H9 (cell line): ENCODE measurements around the gene WDFY3. TPM values are rescaled to one million over a fixed set of nuclear protein-coding genes. Genes with fewer than 3 reads are reported as not detected.

Experiments
- DNase-seq: peaks from one replicate; pipeline ENCODE4 v3.0.0-alpha.2; 2017
- H2AFZ ChIP-seq: one replicate; pipeline ENCODE4 v1.6.1; 2013; ENCODE audit warnings: mild to moderate bottlenecking, low read length, control low read depth, moderate library complexity
- H2AK5ac ChIP-seq: 2 replicates; pipeline ENCODE4 v1.6.1; 2013; ENCODE audit warnings: low read length, control low read depth, mixed read lengths; ENCODE audit not compliant: insufficient read length
- H2BK120ac ChIP-seq: one replicate; pipeline ENCODE4 v1.6.1; 2013; ENCODE audit warnings: low read depth, mild to moderate bottlenecking, low read length, control low read depth, inconsistent platforms; ENCODE audit not compliant: poor library complexity, severe bottlenecking
- H2BK12ac ChIP-seq: 2 replicates; pipeline ENCODE4 v1.6.1; 2013; ENCODE audit warnings: low read length, control low read depth, mixed read lengths, low read depth; ENCODE audit not compliant: insufficient read length
- H2BK15ac ChIP-seq: 2 replicates; pipeline ENCODE4 v1.6.1; 2013; ENCODE audit warnings: low read depth, low read length, control low read depth
- H2BK20ac ChIP-seq: one replicate; pipeline ENCODE4 v1.6.1; 2013; ENCODE audit warnings: low read depth, mild to moderate bottlenecking, low read length, control low read depth, inconsistent platforms; ENCODE audit not compliant: poor library complexity, severe bottlenecking
- H2BK5ac ChIP-seq: 2 replicates; pipeline ENCODE4 v1.6.1; 2013; ENCODE audit warnings: low read length, control low read depth, mixed read lengths; ENCODE audit not compliant: insufficient read length
- H3K14ac ChIP-seq: 2 replicates; pipeline ENCODE4 v1.6.1; 2013; ENCODE audit warnings: low read length, control low read depth; ENCODE audit not compliant: insufficient read depth
- H3K18ac ChIP-seq: 2 replicates; pipeline ENCODE4 v1.6.1; 2013; ENCODE audit warnings: low read depth, mild to moderate bottlenecking, mixed read lengths, low read length, control low read depth; ENCODE audit not compliant: insufficient read length
- H3K23ac ChIP-seq: 2 replicates; pipeline ENCODE4 v1.6.1; 2013; ENCODE audit warnings: low read length, control low read depth, mixed read lengths, low read depth; ENCODE audit not compliant: insufficient read length
- H3K23me2 ChIP-seq: 2 replicates; pipeline ENCODE4 v1.6.1; 2013; ENCODE audit warnings: low read depth, mild to moderate bottlenecking, mixed read lengths, low read length, control low read depth; ENCODE audit not compliant: insufficient read length, poor library complexity, severe bottlenecking
- H3K27ac ChIP-seq: 2 replicates; pipeline ENCODE4 v1.5.1; 2013; ENCODE audit warnings: low read length, control low read depth, mixed read lengths, low read depth; ENCODE audit not compliant: insufficient read length
- H3K27me3 ChIP-seq: 2 replicates; pipeline ENCODE4 v1.6.1; 2013; ENCODE audit warnings: low read length, control low read depth, inconsistent platforms; ENCODE audit not compliant: insufficient read depth
- H3K4ac ChIP-seq: 2 replicates; pipeline ENCODE4 v1.6.1; 2013; ENCODE audit warnings: low read depth, mild to moderate bottlenecking, control low read depth, inconsistent platforms, low read length, moderate library complexity
- H3K4me1 ChIP-seq: 2 replicates; pipeline ENCODE4 v1.6.1; 2013; ENCODE audit warnings: low read length, control low read depth, inconsistent platforms; ENCODE audit not compliant: insufficient read depth
- H3K4me2 ChIP-seq: 2 replicates; pipeline ENCODE4 v1.6.1; 2013; ENCODE audit warnings: low read length, control low read depth, mixed read lengths; ENCODE audit not compliant: insufficient read length, insufficient read depth
- H3K56ac ChIP-seq: 2 replicates; pipeline ENCODE4 v1.6.1; 2013; ENCODE audit warnings: low read depth, mild to moderate bottlenecking, mixed read lengths, low read length, control low read depth; ENCODE audit not compliant: insufficient read length
- H3K79me1 ChIP-seq: 2 replicates; pipeline ENCODE4 v1.6.1; 2013; ENCODE audit warnings: low read depth, mild to moderate bottlenecking, moderate library complexity, low read length, control low read depth, inconsistent platforms; ENCODE audit not compliant: insufficient read depth, poor library complexity, severe bottlenecking
- H3K79me2 ChIP-seq: 2 replicates; pipeline ENCODE4 v1.6.1; 2013; ENCODE audit warnings: low read length, control low read depth, inconsistent platforms; ENCODE audit not compliant: insufficient read depth
- H3K9ac ChIP-seq: 2 replicates; pipeline ENCODE4 v1.6.1; 2013; ENCODE audit warnings: low read length, control low read depth, mixed read lengths; ENCODE audit not compliant: insufficient read length; ENCODE audit errors: extremely low read depth
- H3K9me3 ChIP-seq: one replicate; pipeline ENCODE4 v1.6.1; 2013; ENCODE audit warnings: low read depth, low read length, inconsistent platforms; ENCODE audit not compliant: control insufficient read depth
- H3T11ph ChIP-seq: one replicate; pipeline ENCODE4 v1.6.1; 2013; ENCODE audit warnings: mild to moderate bottlenecking, low read length, control low read depth, inconsistent platforms
- H4K20me1 ChIP-seq: one replicate; pipeline ENCODE4 v1.6.1; 2013; ENCODE audit not compliant: control insufficient read depth, insufficient read length, insufficient read depth
- H4K5ac ChIP-seq: 2 replicates; pipeline ENCODE4 v1.6.1; 2013; ENCODE audit warnings: low read depth, mild to moderate bottlenecking, mixed read lengths, low read length, control low read depth; ENCODE audit not compliant: insufficient read length
- H4K8ac ChIP-seq: replicated peaks from 2 replicates; pipeline ENCODE4 v1.6.1; 2013; ENCODE audit warnings: low read length, control low read depth, mixed read lengths, low read depth; ENCODE audit not compliant: insufficient read length
- H4K91ac ChIP-seq: 2 replicates; pipeline ENCODE4 v1.6.1; 2013; ENCODE audit warnings: low read depth, mild to moderate bottlenecking, moderate library complexity, mixed read lengths, low read length, control low read depth; ENCODE audit not compliant: insufficient read length
- H3K27ac Mint-ChIP-seq, 3 experiments: 2 replicates in 2 of 3; 3 replicates in 1 of 3; pipeline ENCODE4 v1.8.0; 2020 to 2021; ENCODE audit warnings: mixed read lengths in 3 of 3, mild to moderate bottlenecking in 1 of 3, moderate library complexity in 1 of 3
- H3K27me3 Mint-ChIP-seq: 2 replicates; pipeline ENCODE4 v1.8.0; 2021; ENCODE audit warnings: low read depth, mild to moderate bottlenecking, moderate library complexity, mixed read lengths
- H3K36me3 Mint-ChIP-seq, 3 experiments: 2 replicates in 2 of 3; 3 replicates in 1 of 3; pipeline ENCODE4 v1.8.0; 2020 to 2021; ENCODE audit warnings: low read depth in 3 of 3, mixed read lengths in 3 of 3; ENCODE audit not compliant: insufficient read depth in 1 of 3
- H3K4me1 Mint-ChIP-seq, 2 experiments: 2 replicates each; pipeline ENCODE4 v1.8.0; 2020; ENCODE audit warnings: mixed read lengths in 2 of 2
- H3K4me3 Mint-ChIP-seq, 2 experiments: 2 replicates in 1 of 2; 3 replicates in 1 of 2; pipeline ENCODE4 v1.8.0; 2020 to 2021; ENCODE audit warnings: mild to moderate bottlenecking in 2 of 2, mixed read lengths in 2 of 2, moderate library complexity in 1 of 2
- H3K9me3 Mint-ChIP-seq, 2 experiments: 2 replicates in 1 of 2; 3 replicates in 1 of 2; pipeline ENCODE4 v1.8.0; 2020; ENCODE audit warnings: mild to moderate bottlenecking in 2 of 2, mixed read lengths in 2 of 2, moderate library complexity in 1 of 2
- WGBS: extraction: QIAGEN DNeasy Blood & Tissue Kit; methylation state at CpG from one replicate; pipeline ENCODE4 v1.1.7; 2013; ENCODE audit warnings: missing lambda C conversion rate, low lambda C conversion rate, mixed read lengths; ENCODE audit not compliant: insufficient read length; ENCODE audit errors: extremely low coverage; 5-methylcytosine and 5-hydroxymethylcytosine counted together
- total RNA-seq: library from RNA; stranded (reverse); gene quantifications from 2 replicates; pipeline ENCODE4 v1.2.1, GENCODE V29; 2021
- TF ChIP-seq, protein P1 (sequence below): fragments of 200-600 bp; sonication (generic); conservative IDR thresholded peaks from 3 replicates; pipeline ENCODE4 v1.8.0; 2021; ENCODE audit warnings: antibody characterized with exemption, mild to moderate bottlenecking

The WDFY3 gene
- total RNA-seq, 1 experiment from 2014 or later: 54.6 TPM

DNA sequence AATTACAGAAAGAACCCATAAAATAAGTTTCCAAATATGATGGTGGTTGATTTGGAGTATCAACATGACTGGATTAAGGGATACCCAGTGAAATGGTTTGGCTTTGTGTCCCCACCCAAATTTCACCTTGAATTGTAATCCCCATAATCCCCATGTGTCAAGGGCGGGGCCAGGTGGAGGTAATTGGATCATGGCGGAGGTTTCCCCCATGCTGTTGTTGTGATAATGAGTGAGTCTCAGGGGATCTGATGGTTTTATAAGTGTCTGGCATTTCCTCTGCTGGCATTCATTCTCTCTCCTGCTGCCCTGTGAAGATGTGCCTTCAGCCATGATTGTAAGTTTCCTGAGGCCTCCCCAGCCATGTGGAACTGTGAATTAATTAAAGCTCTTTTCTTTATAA, 39.1 kb downstream of the WDFY3 start:
- H3K9me3 Mint-ChIP-seq: peaks cover 3 to 6% of the 10 kb centered on the region in 2 experiments; a peak in 4 of 5 replicates
- Histone ChIP-seq H3K18ac (no peak overlapping the region), H4K8ac (no peak overlapping the region), H3K9ac (no peak overlapping the region), H3K79me2 (no peaks in the 10 kb centered on the region; the same call in 1 of the 2 replicates), H3K4ac (no peak overlapping the region), H2BK120ac (no peak overlapping the region), H3K23me2 (no peaks in the 10 kb centered on the region), H2AFZ (no peak overlapping the region), H4K91ac (no peak overlapping the region), H3T11ph (no peak overlapping the region), H3K79me1 (no peaks in the 10 kb centered on the region), H3K9me3 (no peaks in the 10 kb centered on the region), H2BK15ac (no peak overlapping the region), H3K4me1 (peaks cover 3% of the 10 kb centered on the region; the same call in 1 of the 2 replicates), H3K23ac (no peak overlapping the region), H3K14ac (no peak overlapping the region), H4K20me1 (no peaks in the 10 kb centered on the region), H2BK20ac (no peak overlapping the region), H2BK5ac (no peak overlapping the region), H3K56ac (no peak overlapping the region), H2BK12ac (no peak overlapping the region), H4K5ac (no peak overlapping the region), H3K27ac (no peak overlapping the region), H3K4me2 (no peak overlapping the region), H2AK5ac (no peak overlapping the region), H3K27me3 (no peaks in the 10 kb centered on the region)
- no peak for DNase-seq
- no peaks in the 10 kb centered on the region for H3K27me3 Mint-ChIP-seq
- H3K4me3 Mint-ChIP-seq: no peak overlapping the region; a peak in 1 of 5 replicates
- TF ChIP-seq, protein P1, sequence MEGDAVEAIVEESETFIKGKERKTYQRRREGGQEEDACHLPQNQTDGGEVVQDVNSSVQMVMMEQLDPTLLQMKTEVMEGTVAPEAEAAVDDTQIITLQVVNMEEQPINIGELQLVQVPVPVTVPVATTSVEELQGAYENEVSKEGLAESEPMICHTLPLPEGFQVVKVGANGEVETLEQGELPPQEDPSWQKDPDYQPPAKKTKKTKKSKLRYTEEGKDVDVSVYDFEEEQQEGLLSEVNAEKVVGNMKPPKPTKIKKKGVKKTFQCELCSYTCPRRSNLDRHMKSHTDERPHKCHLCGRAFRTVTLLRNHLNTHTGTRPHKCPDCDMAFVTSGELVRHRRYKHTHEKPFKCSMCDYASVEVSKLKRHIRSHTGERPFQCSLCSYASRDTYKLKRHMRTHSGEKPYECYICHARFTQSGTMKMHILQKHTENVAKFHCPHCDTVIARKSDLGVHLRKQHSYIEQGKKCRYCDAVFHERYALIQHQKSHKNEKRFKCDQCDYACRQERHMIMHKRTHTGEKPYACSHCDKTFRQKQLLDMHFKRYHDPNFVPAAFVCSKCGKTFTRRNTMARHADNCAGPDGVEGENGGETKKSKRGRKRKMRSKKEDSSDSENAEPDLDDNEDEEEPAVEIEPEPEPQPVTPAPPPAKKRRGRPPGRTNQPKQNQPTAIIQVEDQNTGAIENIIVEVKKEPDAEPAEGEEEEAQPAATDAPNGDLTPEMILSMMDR: no peak
- peaks cover 36 to 38% of the 10 kb centered on the region in 2 experiments for H3K4me1 Mint-ChIP-seq
- WGBS: no CpG with 5 or more reads among the region's 2 CpGs
- H3K27ac Mint-ChIP-seq: peak overlapping the region in 1 of 3 experiments; percentile 17; a peak in 2 of 7 replicates
- H3K36me3 Mint-ChIP-seq: peaks cover 28 to 37% (median 33%) of the 10 kb centered on the region in 3 experiments
